ENCODE results near the gene CRACR2B.

DNA sequence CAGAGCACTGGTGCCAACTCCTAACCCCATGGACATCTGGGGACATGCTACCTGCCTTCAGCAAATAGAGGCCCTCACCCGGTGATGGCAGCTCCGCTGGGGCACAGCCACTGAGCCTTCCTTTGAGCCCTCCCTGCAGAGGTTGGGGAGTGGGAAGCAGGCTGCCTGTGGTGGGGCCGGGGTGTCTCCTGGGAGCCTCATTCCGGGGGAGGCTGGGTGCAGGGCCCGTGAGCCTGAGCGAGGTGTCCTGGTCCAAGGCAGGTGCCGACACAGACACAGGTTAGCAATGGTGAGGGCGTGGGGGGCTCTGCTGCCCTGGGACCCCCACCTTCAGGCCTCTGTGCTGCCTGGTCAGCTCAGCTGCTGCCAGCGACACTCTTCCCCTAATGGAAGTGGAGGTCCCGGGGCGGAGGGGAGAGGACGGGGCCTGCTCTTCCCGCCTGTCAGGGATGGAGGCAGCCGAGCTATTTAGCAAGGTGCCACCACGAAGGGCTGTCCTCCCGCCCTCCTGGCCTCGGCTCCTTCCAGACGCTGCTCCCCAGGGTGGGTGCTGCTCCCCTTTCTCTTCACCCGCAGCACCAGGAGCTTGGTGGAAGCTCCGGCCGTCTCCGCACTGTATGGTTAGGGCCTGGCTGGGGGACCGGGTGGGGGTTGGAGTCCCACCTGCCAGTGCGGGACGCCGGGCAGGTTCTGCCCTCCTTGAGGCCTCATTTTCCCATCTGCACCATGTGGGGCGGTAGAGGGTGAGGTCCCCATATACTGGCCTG, 26.1 kb downstream of the CRACR2B start:
- TF ChIP-seq BHLHE40 (IDR thresholded peaks at IDR 0.05; ENCODE audit: borderline replicate concordance): no peak
- TF ChIP-seq, protein P1, sequence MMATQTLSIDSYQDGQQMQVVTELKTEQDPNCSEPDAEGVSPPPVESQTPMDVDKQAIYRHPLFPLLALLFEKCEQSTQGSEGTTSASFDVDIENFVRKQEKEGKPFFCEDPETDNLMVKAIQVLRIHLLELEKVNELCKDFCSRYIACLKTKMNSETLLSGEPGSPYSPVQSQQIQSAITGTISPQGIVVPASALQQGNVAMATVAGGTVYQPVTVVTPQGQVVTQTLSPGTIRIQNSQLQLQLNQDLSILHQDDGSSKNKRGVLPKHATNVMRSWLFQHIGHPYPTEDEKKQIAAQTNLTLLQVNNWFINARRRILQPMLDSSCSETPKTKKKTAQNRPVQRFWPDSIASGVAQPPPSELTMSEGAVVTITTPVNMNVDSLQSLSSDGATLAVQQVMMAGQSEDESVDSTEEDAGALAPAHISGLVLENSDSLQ (IDR thresholded peaks at IDR 0.05): no peak
- no peak for TF ChIP-seq SUZ12 (IDR thresholded peaks at IDR 0.05)
- TF ChIP-seq ELF4 (IDR thresholded peaks at IDR 0.05): no peak
- TF ChIP-seq SP1 (IDR thresholded peaks at IDR 0.05): no peak
- TF ChIP-seq ARNT (IDR thresholded peaks at IDR 0.05): no peak
- TF ChIP-seq FOXA1 (IDR thresholded peaks at IDR 0.05): no peak
- no peak for TF ChIP-seq ZNF384 (IDR thresholded peaks at IDR 0.05)
- no peak for TF ChIP-seq CTBP1 (IDR thresholded peaks at IDR 0.05; ENCODE audit: borderline replicate concordance)
- no peak for TF ChIP-seq NFRKB (IDR thresholded peaks at IDR 0.05)
- no peak for TF ChIP-seq TARDBP (IDR thresholded peaks at IDR 0.05)
- no peak for TF ChIP-seq FOXK2 (IDR thresholded peaks at IDR 0.05)
- TF ChIP-seq FOXM1 (IDR thresholded peaks at IDR 0.05; ENCODE audit: borderline replicate concordance): no peak
- no peak for TF ChIP-seq HDGF (IDR thresholded peaks at IDR 0.05; ENCODE audit: borderline replicate concordance)

All from HEK293T (cell line).